Mesodermal cell (in vitro differentiated cells): Measurements from ENCODE around the gene LRMDA.
A peak's percentile ranks its signal among the peaks of the same experiment; 100 is the strongest.
"Not testable (repeated sequence)": the region's sequence is repeated elsewhere in the genome, so short reads cannot be mapped to it uniquely, and the experiment has no call there.

Experiments used
- H3K27ac ChIP-seq: 2 replicates; pipeline ENCODE4 v1.7.0; 2013; ENCODE audit warnings: mild to moderate bottlenecking, low read depth, low read length, moderate library complexity; ENCODE audit not compliant: severe bottlenecking
- H3K36me3 ChIP-seq: 2 replicates; pipeline ENCODE4 v1.7.1; 2013; ENCODE audit warnings: mild to moderate bottlenecking, low read length, moderate library complexity; ENCODE audit not compliant: control insufficient read depth, insufficient read depth
- H3K4me1 ChIP-seq: one replicate; pipeline ENCODE4 v1.7.1; 2013; ENCODE audit warnings: mild to moderate bottlenecking, low read length; ENCODE audit not compliant: insufficient read depth, control insufficient read depth, poor library complexity, severe bottlenecking
- H3K4me3 ChIP-seq: 2 replicates; pipeline ENCODE4 v1.7.0; 2013; ENCODE audit warnings: low read length, control low read depth, mild to moderate bottlenecking; ENCODE audit not compliant: insufficient read depth, poor library complexity, severe bottlenecking; ENCODE audit errors: extremely low read depth
- H3K9me3 ChIP-seq: 2 replicates; pipeline ENCODE4 v1.7.1; 2013; ENCODE audit warnings: mild to moderate bottlenecking, low read length, moderate library complexity; ENCODE audit not compliant: control insufficient read depth
- WGBS, 2 experiments: methylation state at CpG; one replicate each; pipeline ENCODE4 v1.1.5; 2013; ENCODE audit warnings: missing lambda C conversion rate in 2 of 2; ENCODE audit not compliant: insufficient coverage in 2 of 2; 5-methylcytosine and 5-hydroxymethylcytosine counted together

The LRMDA gene

DNA sequence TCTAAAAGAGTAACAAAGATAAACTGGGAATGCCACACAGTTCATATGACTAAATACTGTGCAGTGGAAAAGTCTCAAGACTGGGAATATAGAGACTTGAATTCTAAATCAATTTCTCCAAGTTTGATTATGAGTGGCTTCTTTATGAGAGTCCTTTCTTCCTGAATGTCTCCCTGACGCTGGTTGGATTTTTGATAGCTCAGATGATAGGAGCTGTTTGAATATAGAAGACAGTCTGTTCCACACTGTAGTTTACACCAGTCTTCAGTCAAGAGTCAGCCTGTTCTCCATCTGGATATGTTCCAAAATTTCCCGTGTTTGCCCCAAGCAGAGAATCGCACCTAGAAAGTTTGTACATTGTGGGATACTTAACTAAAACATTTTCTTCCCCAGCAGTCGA lies 173.7 kb downstream of the LRMDA start:
- no peaks in the 10 kb centered on the region for H3K4me1 ChIP-seq
- 90% methylated on average over 2 of the region's 4 CpGs; no CpG with 5 or more reads in 1 of the 2 experiments for WGBS, 2 experiments
- H3K4me3 ChIP-seq = no peak overlapping the region

DNA sequence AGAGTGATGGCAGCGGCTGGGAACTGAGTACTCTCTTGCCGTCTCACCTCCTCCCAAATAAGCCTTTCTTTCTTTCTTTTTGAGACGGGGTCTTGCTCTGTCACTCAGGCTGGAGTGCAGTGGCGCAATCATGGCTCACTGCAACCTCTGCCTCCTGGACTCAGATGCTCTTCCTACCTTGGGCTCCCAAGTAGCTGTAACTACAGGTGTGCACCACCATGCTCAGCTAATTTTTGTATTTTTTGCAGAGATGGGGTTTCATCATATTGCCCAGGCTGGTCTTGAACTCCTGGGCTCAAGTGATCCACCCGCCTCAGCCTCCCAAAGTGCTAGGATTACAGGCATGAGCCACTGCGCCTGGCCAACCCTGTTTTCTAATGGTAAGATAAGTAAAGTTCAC lies 174.4 kb downstream of the LRMDA start:
- not testable (repeated sequence) for H3K4me1 ChIP-seq, H3K4me3 ChIP-seq, H3K9me3 ChIP-seq, H3K36me3 ChIP-seq, H3K27ac ChIP-seq
- 87 to 93% methylated on average over 4 to 5 of the region's 6 CpGs for WGBS, 2 experiments

More for the DNA sequence above, 173.7 kb downstream of the LRMDA start:
- Histone ChIP-seq H3K27ac (no peak overlapping the region), H3K36me3 (no peaks in the 10 kb centered on the region), H3K9me3 (no peaks in the 10 kb centered on the region)

DNA sequence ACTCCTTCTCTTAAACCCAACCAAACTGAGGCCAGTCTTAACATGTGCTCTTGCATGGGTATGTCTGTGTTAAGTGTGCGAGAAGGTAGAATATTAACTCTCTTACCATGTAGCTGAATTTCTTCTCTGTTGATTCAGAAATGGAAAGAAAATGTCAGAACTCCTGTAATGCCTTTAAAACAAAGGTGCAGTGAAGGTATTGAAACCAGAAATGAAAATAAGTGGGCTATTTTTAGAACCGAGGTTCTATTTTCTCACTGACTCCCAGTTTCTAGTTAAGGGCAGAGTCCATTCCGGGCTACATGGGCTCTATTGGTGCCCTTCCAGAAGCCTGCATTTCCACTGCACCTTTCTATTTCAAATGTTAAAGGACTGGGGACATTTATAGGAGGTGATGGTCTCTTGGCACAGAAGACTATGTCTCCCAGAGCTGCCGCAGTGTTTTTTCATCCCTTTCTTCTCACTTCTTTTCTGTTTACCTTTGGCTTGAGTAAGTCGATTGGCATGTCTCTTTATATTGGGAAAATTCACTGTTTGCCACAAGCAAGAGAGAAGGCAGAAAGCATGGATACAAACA lies 174.9 kb downstream of the LRMDA start:
- no peak overlapping the region for H3K27ac ChIP-seq
- no peaks in the 10 kb centered on the region for H3K36me3 ChIP-seq
- no peaks in the 10 kb centered on the region for H3K9me3 ChIP-seq
- no peak overlapping the region for H3K4me3 ChIP-seq
- 83 to 100% methylated on average over 1 to 2 of the region's 5 CpGs for WGBS, 2 experiments
- no peaks in the 10 kb centered on the region for H3K4me1 ChIP-seq

DNA sequence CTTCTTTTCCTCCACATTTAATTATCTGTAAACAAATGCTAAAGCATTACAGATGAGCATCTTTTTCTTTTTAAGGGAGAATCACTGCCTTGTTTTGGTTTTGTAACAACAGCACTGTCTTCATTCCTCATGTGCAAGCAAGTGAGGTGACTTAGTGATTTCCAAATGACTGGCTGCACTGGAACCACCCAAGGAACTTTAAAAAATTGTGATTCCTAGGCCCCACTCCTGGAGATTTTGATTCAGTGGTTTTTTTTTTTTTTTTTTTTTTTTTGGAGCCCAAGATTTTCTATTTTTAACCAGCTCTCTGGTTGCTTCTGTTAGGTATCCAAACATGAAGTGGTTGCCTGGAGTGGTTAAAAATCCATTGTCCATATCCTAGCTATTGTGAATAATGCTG lies 176.2 kb downstream of the LRMDA start:
- Histone ChIP-seq H3K27ac (no peak overlapping the region), H3K4me1 (no peaks in the 10 kb centered on the region), H3K9me3 (no peaks in the 10 kb centered on the region), H3K4me3 (no peak overlapping the region), H3K36me3 (no peaks in the 10 kb centered on the region)

DNA sequence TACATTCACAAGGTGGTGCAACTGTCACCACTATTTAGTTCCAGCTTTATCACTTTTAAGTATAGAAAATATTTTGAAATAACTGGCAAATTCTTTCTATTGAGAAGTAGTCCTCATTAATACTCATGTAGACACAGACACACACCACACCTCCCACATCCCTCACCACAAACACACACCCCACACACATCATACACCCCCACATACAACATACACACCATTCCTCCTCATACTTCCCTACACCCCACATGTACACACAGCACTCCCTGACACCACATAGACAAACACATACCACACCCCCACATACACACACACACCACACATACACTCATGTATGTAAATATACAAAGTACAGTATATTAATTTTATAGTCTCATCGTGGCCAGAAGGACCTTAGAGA lies 178.8 kb downstream of the LRMDA start:
- WGBS, 2 experiments = no CpG with 5 or more reads among the region's 1 CpG

DNA sequence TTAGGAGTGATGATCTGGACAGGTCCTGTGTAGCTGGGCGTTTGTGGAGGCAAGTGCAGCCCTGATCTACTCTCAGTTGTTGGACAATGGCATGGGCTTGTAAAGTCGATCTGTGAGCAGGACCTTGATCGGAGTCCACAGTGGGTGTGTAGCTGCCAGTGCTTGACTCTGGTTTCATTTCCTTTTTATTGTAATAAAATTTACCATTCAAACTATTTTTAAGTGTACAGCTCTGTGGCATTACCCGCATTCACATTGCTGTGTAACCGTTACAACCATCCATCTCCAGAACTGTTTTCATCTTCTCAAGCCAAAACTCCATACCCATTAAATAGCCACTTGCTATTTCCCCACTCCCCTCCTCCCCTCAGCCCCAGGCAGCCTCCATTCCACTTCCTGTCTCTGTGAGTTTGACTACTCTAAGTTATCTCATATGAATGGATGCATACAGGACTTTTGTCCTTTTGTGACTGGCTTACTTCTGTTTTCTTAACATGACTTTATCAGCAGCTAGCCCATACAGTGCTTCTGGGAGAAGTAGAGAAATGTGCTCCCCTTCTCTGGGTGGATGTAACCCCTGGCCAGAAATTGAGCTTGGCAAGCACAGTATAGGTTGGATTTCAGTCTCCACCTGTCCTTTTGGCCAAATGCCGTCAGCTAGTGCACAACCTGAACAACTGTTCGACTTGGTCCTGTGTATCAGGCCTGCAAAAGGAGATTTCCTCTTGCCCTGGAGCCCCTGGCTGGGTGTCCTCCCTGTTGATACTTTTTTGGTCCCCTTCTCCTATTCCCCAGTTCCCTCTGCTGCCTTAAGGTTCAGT lies 180.0 kb downstream of the LRMDA start:
- Histone ChIP-seq H3K27ac (no peak overlapping the region), H3K36me3 (no peaks in the 10 kb centered on the region), H3K9me3 (no peaks in the 10 kb centered on the region), H3K4me1 (peaks cover 6% of the 10 kb centered on the region), H3K4me3 (no peak overlapping the region)
- 91 to 92% methylated on average over 3 to 6 of the region's 7 CpGs for WGBS, 2 experiments

More for the DNA sequence above, 178.8 kb downstream of the LRMDA start:
- Histone ChIP-seq H3K27ac (no peak overlapping the region), H3K4me1 (peaks cover 6% of the 10 kb centered on the region), H3K9me3 (no peaks in the 10 kb centered on the region), H3K36me3 (no peaks in the 10 kb centered on the region), H3K4me3 (no peak overlapping the region)

DNA sequence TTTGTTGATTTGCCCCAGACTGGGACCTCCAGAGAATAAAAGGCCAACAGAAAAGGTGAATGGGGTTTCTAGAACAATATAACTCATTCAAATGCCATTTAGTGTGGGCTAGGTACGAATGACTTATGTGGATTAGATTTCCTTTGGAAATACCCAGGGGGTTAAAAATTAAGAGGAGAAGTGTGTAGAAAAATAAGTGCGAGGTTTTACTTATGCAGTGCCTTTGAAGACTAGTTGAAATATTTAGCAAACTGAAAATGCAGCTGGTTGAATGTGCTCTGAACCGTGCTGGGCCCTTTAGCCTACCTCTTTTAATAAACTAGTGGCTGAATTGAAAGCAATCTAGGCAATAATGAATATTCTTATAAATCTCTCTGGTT lies 180.6 kb downstream of the LRMDA start:
- H3K36me3 ChIP-seq = no peaks in the 10 kb centered on the region
- H3K4me1 ChIP-seq = peaks cover 6% of the 10 kb centered on the region
- H3K27ac ChIP-seq = no peak overlapping the region
- 76 to 100% methylated on average over 1 to 2 of the region's 3 CpGs for WGBS, 2 experiments
- H3K9me3 ChIP-seq = no peaks in the 10 kb centered on the region
- H3K4me3 ChIP-seq = no peak overlapping the region

DNA sequence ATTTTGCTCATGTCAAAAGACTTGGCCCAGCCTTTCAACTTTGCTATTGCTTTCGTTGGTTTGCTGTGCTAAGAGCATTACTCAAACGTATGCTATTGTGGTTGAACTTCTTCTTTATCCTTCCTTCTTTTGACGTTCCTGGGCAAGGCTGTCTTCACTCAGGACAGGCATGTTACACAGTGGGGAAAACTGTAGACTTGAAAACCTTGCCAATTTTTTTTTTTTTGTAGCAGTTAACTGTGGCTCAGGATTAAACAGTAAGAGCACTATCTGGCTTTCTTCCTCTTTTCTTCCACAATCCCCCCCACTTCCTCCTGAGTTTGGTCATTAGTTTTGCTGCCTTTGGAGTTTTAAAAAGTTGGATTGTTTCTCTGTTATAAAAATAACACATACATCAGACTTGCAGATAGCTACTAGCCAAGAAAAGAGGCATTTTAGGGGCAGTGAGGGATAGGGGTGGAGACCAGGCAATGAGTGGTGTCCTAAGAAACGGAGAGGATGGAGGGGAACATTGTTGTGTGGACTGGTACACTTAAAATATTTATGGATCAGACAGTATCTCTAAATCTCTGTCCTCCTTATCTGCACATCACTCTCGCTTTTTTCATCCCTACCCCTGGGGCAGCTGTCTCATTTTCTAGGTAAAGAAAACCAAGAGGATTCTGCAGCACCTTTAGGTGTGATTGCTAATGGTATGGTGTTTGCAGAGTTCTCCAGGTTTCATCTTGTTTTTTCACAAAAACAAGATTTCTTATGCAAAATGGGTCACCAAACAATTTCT lies 181.7 kb downstream of the LRMDA start:
- Histone ChIP-seq H3K36me3 (no peaks in the 10 kb centered on the region), H3K4me3 (no peak overlapping the region), H3K27ac (peak overlapping the region; percentile 3), H3K9me3 (no peaks in the 10 kb centered on the region), H3K4me1 (peaks cover 6% of the 10 kb centered on the region)
- WGBS, 2 experiments = 58 to 60% methylated on average over 1 to 3 of the region's 5 CpGs

DNA sequence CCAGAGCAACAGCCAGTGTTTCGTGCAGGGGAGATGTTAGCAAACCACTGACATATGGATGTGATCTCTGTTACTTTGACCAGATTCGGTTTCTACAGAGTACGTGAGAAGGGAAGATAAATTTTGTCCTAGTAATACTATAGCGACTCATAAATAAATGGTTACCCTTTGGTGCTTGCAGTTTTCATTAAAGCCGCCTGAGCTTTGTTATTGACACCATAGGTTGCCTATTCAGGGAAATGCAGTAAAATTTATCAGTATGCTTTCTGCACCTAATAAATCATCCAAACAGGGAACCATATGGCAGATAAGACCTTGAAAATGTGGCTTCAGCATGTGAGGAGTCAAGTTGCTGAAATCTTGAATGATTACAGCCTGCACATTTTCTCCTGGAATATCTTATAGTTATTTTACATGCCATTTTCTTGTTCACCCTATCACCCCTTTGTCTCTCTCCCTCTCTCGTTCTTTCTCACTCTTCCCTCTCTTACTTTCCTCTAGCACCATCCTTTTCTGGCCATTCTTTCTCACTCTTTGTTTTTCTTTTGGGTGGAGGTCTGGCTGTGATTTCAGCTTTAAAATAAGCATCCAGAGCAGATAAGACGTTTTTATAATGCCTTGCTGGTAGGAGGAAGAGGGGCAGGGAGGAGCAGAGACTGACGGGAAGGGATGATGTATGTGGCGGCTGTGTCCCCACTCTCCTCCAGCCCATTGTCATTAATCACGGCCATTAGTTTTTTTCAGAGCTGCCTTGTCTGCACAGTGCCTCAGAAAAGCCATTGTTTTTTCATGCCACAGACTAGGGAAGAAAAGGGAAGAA lies 182.5 kb downstream of the LRMDA start:
- H3K36me3 ChIP-seq = no peaks in the 10 kb centered on the region
- H3K27ac ChIP-seq = peak overlapping the region; percentile 37
- peaks cover 6% of the 10 kb centered on the region for H3K4me1 ChIP-seq
- H3K4me3 ChIP-seq = no peak overlapping the region
- WGBS, 2 experiments = 81 to 90% methylated on average over 4 to 7 of the region's 10 CpGs
- H3K9me3 ChIP-seq = no peaks in the 10 kb centered on the region

DNA sequence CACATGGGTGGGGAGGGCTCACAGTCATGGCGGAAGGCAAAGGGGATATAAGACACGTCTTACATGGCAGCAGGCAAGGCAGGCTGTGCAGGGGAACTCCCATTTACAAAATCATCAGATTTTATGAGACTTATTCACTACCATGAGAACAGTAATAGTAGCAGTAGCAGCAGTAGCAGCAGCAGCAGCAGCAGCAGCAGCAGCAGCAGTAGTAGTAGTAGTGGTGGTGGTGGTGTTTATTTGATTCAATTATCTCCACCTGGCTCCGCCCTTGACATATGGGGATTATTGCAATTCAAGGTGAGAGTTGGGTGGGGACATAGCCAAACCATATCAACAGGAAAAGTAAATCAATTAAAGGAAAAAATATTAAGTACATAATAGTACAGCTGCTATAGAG lies 184.7 kb downstream of the LRMDA start:
- Histone ChIP-seq H3K4me3 (no peak overlapping the region), H3K36me3 (no peaks in the 10 kb centered on the region), H3K4me1 (peaks cover 6% of the 10 kb centered on the region), H3K9me3 (no peaks in the 10 kb centered on the region), H3K27ac (no peak overlapping the region)
- WGBS, 2 experiments = 100% methylated on average over 1 of the region's 3 CpGs; no CpG with 5 or more reads in 1 of the 2 experiments
